Neural cell (in vitro differentiated cells): ENCODE measurements around the gene DENND1A.

Source experiments
- CTCF ChIP-seq: fragments of 450-650 bp; IDR thresholded peaks from 2 replicates; pipeline ENCODE4 v1.5.1; 2014; ENCODE audit warnings: antibody characterized with exemption, mild to moderate bottlenecking, moderate library complexity; ENCODE audit not compliant: poor library complexity, severe bottlenecking
- EP300 ChIP-seq: fragments of 450-650 bp; conservative IDR thresholded peaks from 2 replicates; pipeline ENCODE4 v1.6.1; 2014; ENCODE audit warnings: antibody characterized with exemption, mild to moderate bottlenecking, moderate library complexity; ENCODE audit not compliant: poor library complexity, severe bottlenecking
- MXI1 ChIP-seq: fragments of 450-650 bp; conservative IDR thresholded peaks from 2 replicates; pipeline ENCODE4 v1.6.1; 2014; ENCODE audit warnings: antibody characterized with exemption, mild to moderate bottlenecking; ENCODE audit not compliant: poor library complexity, severe bottlenecking
- POLR2AphosphoS5 ChIP-seq: IDR thresholded peaks from 2 replicates; pipeline ENCODE4 v1.6.1; 2012
- RAD21 ChIP-seq: fragments of 450-650 bp; conservative IDR thresholded peaks from 2 replicates; pipeline ENCODE4 v1.6.1; 2014; ENCODE audit warnings: antibody characterized with exemption, mild to moderate bottlenecking, moderate library complexity
- REST ChIP-seq: IDR thresholded peaks from 2 replicates; pipeline ENCODE4 v1.6.1; 2012; ENCODE audit warnings: borderline replicate concordance
- SMC3 ChIP-seq: fragments of 450-650 bp; conservative IDR thresholded peaks from 2 replicates; pipeline ENCODE4 v1.6.1; 2014; ENCODE audit warnings: antibody characterized with exemption, mild to moderate bottlenecking, moderate library complexity; ENCODE audit not compliant: poor library complexity

- TF ChIP-seq RAD21 (no peak), CTCF (no peak), EP300 (no peak), REST (no peak), SMC3 (no peak), MXI1 (no peak), POLR2AphosphoS5 (no peak)
Measured at GRCh38 chr9:123617952-123618678, 311.8 kb downstream of the DENND1A start.
